ENCODE results near the gene METTL5.
"Not testable (repeated sequence)": the region's sequence is repeated elsewhere in the genome, so short reads cannot be mapped to it uniquely, and the experiment has no call there.

The METTL5 gene

GRCh38 chr2:169824373-169825333 lies at the start of gene METTL5:
METTL5 (minus strand) TSS chr2:169824905; CDS start chr2:169824597, 308 bp downstream.
- peak; percentile 64 for DNase-seq (ENCODE audit: low spot score)

DNA sequence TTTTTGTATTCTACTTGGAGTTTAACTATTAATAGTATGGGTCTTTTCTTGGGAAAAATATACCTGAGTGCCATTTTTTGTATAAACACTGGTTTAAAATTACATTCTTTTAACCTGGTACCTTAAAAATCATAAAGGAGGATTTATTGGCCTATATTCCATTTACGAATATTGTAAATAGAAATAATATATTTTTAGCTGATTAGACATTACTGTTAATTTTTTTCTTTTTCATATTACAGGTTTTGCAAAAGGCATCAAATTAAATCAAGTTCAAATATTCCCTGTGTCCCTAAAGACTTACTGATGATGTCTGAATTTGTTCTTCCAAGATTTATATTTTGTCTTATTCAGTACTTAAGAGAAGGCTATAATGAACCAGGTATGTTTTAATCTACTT lies 47.3 kb upstream of the METTL5 start:
- DNase-seq (ENCODE audit: low spot score): no peak

DNA sequence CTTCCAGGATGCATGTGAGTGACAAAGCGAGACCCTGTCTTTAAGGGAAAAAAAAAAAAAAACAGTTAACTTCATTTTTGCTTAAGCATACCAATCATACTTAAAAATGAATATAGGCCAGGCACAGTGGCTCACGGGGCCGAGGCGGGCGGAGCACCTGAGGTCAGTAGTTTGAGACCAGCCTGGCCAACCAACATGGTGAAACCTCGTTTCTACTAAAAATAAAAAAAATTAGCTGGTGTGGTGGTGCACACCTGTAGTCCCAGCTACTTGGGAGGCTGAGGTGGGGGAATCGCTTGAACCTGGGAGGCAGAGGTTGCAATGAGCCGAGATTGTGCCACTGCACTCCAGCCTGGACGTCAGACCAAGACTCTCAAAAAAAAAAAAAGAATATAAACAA lies 46.7 kb upstream of the METTL5 start:
- not testable (repeated sequence) for DNase-seq (ENCODE audit: low spot score)

GRCh38 chr2:169868951-169869350 lies 44.2 kb upstream of the METTL5 start:
- DNase-seq (ENCODE audit: low spot score): no peak

- DNase-seq (ENCODE audit: low spot score): no peak
Measured at GRCh38 chr2:169867579-169867978, 42.9 kb upstream of the METTL5 start.

DNA sequence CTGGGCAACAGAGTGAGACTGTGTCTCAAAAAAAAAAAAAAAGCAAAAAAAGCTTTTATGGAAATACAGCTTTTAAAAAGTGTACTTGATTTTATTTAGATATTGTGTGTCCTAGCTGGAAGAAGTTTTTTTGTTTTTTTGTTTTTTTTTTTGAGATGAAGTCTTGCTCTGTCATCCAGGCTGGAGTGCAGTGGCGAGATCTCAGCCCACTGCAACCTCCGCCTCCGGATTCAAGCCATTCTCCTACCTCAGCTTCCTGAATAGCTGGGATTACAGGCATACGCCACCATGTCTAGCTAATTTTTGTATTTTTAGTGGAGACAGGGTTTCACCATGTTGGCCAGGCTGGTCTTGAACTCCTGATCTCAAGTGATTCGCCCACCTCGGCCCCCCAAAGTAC lies 41.5 kb upstream of the METTL5 start:
- DNase-seq (ENCODE audit: low spot score): not testable (repeated sequence)

GRCh38 chr2:169865492-169865891 lies 40.8 kb upstream of the METTL5 start:
- DNase-seq (ENCODE audit: low spot score): no peak

- DNase-seq (ENCODE audit: low spot score): no peak
Measured at GRCh38 chr2:169862816-169863215, 38.1 kb upstream of the METTL5 start.

DNA sequence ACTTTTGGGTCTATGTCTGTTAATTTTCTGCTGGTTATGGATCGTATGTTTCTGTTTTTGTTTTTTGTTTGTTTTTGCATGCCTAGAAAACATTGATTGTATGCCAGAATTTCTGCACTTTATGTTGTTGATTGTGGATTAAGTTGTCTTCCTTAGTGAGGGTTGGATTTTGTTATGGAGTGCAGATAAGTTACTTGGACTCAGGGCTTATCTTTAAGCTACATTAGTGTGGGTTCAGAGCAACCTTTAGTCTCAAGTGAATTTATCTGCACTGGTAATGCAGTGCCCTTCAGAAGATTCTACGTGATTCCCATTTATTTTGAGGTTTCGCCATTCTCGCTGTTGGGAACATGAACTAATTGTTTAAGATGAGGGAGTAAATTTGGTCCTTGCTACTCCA lies 35.4 kb upstream of the METTL5 start:
- DNase-seq (ENCODE audit: low spot score): no peak

DNA sequence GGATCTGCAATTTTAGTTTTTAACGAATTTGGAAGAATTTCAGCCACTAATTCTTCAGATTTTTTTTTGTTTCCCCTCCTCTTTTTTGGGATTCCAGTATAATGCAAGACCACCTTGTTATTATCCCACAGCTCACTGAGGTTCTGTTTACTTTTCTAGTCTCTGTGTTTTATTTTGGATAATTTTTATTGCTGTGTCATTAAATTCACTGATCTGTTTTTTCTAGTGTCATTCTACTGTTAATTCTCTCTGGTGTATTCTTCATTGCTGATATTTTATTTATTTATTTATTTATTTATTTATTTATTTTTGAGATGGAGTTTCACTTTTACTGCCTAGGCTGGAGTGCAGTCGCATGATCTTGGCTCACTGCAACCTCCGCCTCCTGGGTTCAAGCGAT lies 34.7 kb upstream of the METTL5 start:
- no peak for DNase-seq (ENCODE audit: low spot score)

DNA sequence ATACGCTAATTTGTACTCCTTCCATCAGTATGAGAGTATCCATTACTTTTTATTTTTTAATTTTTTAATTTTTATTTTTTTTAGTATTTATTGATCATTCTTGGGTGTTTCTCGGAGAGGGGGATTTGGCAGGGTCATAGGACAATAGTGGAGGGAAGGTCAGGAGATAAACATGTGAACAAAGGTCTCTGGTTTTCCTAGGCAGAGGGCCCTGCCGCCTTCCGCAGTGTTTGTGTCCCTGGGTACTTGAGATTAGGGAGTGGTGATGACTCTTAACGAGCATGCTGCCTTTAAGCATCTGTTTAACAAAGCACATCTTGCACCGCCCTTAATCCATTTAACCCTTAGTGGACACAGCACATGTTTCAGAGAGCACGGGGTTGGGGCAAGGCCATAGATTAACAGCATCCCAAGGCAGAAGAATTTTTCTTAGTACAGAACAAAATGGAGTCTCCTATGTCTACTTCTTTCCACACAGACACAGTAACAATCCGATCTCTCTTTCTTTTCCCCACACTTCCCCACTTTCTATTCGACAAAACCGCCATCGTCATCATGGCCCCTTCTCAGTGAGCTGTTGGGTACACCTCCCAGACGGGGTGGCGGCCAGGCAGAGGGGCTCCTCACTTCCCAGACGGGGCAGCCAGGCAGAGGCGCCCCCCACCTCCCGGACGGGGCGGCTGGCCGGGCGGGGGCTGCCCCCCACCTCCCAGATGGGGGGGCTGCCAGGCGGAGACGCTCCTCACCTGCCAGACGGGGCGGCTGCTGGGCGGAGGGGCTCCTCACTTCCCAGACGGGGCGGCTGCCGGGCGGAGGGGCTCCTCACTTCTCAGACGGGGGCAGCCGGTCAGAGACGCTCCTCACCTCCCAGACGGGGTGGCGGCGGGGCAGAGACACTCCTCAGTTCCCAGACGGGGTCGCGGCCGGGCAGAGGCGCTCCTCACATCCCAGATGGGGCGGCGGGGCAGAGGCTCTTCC lies 30.9 kb upstream of the METTL5 start:
- not testable (repeated sequence) for DNase-seq (ENCODE audit: low spot score)

DNA sequence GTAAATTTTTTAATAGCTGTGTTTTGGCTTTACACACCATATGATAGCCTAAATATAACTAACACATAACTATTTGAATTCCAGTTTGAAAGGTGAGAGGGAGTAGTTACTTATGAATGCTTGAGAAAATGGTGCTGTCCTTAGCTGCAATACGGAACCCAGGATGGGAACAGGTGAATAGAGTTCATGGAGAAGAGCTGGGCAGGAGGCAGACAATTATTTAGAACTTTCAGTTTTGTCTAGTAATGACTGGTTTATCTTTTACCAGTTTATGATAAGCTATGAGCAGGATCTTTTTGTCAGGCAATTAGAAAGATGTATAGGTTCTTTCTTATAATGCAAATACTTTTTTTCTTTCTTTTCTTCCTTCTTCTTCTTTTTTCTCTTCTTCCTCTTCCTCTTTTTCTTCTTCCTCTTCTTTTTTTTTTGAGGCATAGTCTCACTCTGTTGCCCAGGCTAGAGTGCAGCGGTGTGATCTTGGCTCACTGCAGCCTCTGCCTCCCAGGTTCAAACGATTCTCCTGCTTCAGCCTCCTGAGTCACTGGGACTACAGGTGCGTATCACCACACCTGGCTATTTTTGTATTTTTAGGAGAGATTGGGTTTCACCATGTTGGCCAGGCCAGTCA lies 28.4 kb upstream of the METTL5 start:
- no peak for DNase-seq (ENCODE audit: low spot score)

- DNase-seq (ENCODE audit: low spot score): no peak
Measured at GRCh38 chr2:169849710-169850109, 25.0 kb upstream of the METTL5 start.

- not testable (repeated sequence) for DNase-seq (ENCODE audit: low spot score)
Measured at GRCh38 chr2:169848959-169849693, 24.4 kb upstream of the METTL5 start.

DNA sequence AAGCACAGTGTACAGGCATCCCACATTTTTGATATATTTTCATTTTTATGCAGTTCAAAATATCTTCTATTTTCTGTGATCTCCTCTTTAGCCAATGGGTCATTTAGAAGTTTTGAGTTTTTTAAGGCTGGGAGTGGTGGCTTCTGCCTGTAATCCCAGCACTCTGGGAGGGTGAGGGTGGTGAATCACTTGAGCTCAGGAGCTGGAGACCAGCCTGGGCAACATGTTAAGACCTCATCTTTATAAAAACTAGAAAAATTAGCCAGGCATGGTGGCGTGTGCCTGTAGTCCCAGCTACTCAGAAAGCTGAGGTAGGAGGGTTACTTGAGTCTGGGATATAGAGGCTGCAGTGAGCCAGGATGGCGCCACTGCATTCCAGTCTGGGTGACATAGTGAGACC lies 20.3 kb upstream of the METTL5 start:
- DNase-seq (ENCODE audit: low spot score): no peak

DNA sequence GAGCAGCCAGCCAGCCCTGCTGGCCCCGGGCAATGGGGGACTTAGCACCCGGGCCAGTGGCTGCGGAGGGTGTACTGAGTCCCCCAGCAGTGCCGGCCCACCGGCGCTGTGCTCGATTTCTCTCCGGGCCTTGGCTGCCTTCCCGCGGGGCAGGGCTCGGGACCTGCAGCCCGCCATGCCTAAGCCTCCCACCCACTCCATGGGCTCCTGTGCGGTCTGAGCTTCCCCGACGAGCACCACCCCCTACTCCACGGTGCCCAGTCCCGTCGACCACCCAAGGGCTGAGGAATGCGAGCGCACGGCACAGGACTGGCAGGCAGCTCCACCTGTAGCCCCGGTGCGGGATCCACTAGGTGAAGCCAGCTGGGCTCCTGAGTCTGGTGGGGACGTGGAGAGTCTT lies 16.9 kb upstream of the METTL5 start:
- DNase-seq (ENCODE audit: low spot score): not testable (repeated sequence)

GRCh38 chr2:169840747-169841142 lies 16.0 kb upstream of the METTL5 start:
- no peak for DNase-seq (ENCODE audit: low spot score)

GRCh38 chr2:169839954-169840746 lies 15.4 kb upstream of the METTL5 start:
- DNase-seq (ENCODE audit: low spot score): no peak

- DNase-seq (ENCODE audit: low spot score): no peak
Measured at GRCh38 chr2:169838743-169839489, 14.2 kb upstream of the METTL5 start.

GRCh38 chr2:169834401-169834800 lies 9.7 kb upstream of the METTL5 start:
- DNase-seq (ENCODE audit: low spot score): no peak

All from CD4-positive, alpha-beta T cell treated with Interleukin-6 at 100 ng/mL for 8 hours (primary cell).